HG03354 (cell line): ENCODE results near the gene NME9.

Experiments
- ATAC-seq: cut with Tn5 transposase; IDR thresholded peaks from one replicate; pipeline ENCODE4 v1.9.1; 2021; ENCODE audit warnings: mild to moderate bottlenecking; ENCODE audit not compliant: unreplicated experiment, poor library complexity, severe bottlenecking

Gene NME9

GRCh38 chr3:138297059-138297607 lies 32.5 kb downstream of the NME9 start:
- no peak for ATAC-seq

GRCh38 chr3:138296639-138297038 lies 33.0 kb downstream of the NME9 start:
- no peak for ATAC-seq

GRCh38 chr3:138289701-138290100 lies 40.0 kb downstream of the NME9 start:
- ATAC-seq = no peak

- no peak for ATAC-seq
Measured at GRCh38 chr3:138289260-138289659, 40.4 kb downstream of the NME9 start.

- ATAC-seq = no peak
Measured at GRCh38 chr3:138284957-138285477, 44.6 kb downstream of the NME9 start.

GRCh38 chr3:138284079-138284478 lies 45.6 kb downstream of the NME9 start:
- no peak for ATAC-seq

- no peak for ATAC-seq
Measured at GRCh38 chr3:138282836-138283235, 46.8 kb downstream of the NME9 start.

GRCh38 chr3:138281561-138281960 lies 48.1 kb downstream of the NME9 start:
- ATAC-seq = no peak

GRCh38 chr3:138271189-138271794 lies 58.4 kb downstream of the NME9 start:
- peak; percentile 73 for ATAC-seq

GRCh38 chr3:138270245-138270644 lies 59.4 kb downstream of the NME9 start:
- ATAC-seq = no peak

- no peak for ATAC-seq
Measured at GRCh38 chr3:138267083-138267482, 62.6 kb downstream of the NME9 start.

GRCh38 chr3:138265745-138266144 lies 63.9 kb downstream of the NME9 start:
- no peak for ATAC-seq

- ATAC-seq = no peak
Measured at GRCh38 chr3:138263104-138263503, 66.5 kb downstream of the NME9 start.

GRCh38 chr3:138260611-138261010 lies 69.0 kb downstream of the NME9 start:
- no peak for ATAC-seq

- no peak for ATAC-seq
Measured at GRCh38 chr3:138259126-138259525, 70.5 kb downstream of the NME9 start.

GRCh38 chr3:138257986-138258385 lies 71.7 kb downstream of the NME9 start:
- ATAC-seq = peak; percentile 50

GRCh38 chr3:138256022-138256421 lies 73.6 kb downstream of the NME9 start:
- ATAC-seq = no peak

GRCh38 chr3:138254216-138254615 lies 75.4 kb downstream of the NME9 start:
- ATAC-seq = no peak

- ATAC-seq = no peak
Measured at GRCh38 chr3:138253609-138254008, 76.0 kb downstream of the NME9 start.
